Uterus (tissue), 2 donors: Measurements from ENCODE around the gene SPATA24.

Source experiments
- CTCF ChIP-seq, 4 experiments: fragments of 200-600 bp in 2 of 4; fragments of 450-650 bp in 2 of 4; sonication (generic) in 2 of 4; IDR thresholded peaks; one replicate each; pipeline ENCODE4 v1.5.1; 2016 to 2019; ENCODE audit warnings: antibody characterized with exemption in 4 of 4, mild to moderate bottlenecking in 2 of 4, moderate library complexity in 1 of 4
- POLR2A ChIP-seq, 2 donors: fragments of 450-650 bp; IDR thresholded peaks; one replicate each; pipeline ENCODE4 v1.6.1; 2016; ENCODE audit warnings: antibody characterized with exemption in 2 of 2, mild to moderate bottlenecking in 1 of 2, moderate library complexity in 1 of 2

- TF ChIP-seq POLR2A (IDR thresholded peaks at IDR 0.05) (no peak), CTCF (IDR thresholded peaks at IDR 0.05) (no peak)
Measured at GRCh38 chr5:139413963-139414362, 10.1 kb upstream of the SPATA24 start.
